ENCODE measurements around the gene R3HDM2. TPM values are rescaled to one million over a fixed set of nuclear protein-coding genes. Genes with fewer than 3 reads are reported as not detected.

Gene R3HDM2
- polyA plus RNA-seq, 1 donor from 2014 or later, result 11.1 TPM

DNA sequence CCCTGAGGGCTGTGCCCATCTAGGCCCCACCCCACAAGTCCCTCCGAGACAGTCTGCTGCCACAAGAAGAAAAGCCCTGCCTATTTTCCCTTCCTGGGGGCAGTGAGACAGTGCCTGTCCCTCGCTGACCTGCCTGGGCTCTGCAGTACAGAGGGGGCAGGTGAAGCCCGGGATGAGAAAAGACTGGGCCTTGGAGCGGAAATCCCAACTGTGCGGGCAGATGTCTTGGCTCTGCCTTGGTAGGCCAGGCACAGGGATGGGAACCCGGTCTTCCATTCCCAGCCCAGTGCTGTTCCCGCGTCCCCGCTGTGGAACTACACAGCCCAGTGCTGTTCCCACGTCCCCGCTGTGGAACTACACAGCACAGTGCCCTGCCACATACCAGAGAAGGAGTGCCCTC, 227.1 kb downstream of the R3HDM2 start:
- TF ChIP-seq POLR2AphosphoS5 (IDR thresholded peaks at IDR 0.05) (no peak), SMC3 (conservative IDR thresholded peaks at IDR 0.05; ENCODE audit: poor library complexity) (no peak), EP300 (conservative IDR thresholded peaks at IDR 0.05; ENCODE audit: poor library complexity, severe bottlenecking) (no peak), TAF1 (IDR thresholded peaks at IDR 0.05; ENCODE audit: low read depth) (no peak), MXI1 (conservative IDR thresholded peaks at IDR 0.05; ENCODE audit: poor library complexity, severe bottlenecking) (no peak), EZH2 (IDR thresholded peaks at IDR 0.05; ENCODE audit: borderline replicate concordance, insufficient read depth, low read length, poor library complexity, severe bottlenecking) (no peak), RAD21 (conservative IDR thresholded peaks at IDR 0.05) (no peak)
- TF ChIP-seq, protein P1, sequence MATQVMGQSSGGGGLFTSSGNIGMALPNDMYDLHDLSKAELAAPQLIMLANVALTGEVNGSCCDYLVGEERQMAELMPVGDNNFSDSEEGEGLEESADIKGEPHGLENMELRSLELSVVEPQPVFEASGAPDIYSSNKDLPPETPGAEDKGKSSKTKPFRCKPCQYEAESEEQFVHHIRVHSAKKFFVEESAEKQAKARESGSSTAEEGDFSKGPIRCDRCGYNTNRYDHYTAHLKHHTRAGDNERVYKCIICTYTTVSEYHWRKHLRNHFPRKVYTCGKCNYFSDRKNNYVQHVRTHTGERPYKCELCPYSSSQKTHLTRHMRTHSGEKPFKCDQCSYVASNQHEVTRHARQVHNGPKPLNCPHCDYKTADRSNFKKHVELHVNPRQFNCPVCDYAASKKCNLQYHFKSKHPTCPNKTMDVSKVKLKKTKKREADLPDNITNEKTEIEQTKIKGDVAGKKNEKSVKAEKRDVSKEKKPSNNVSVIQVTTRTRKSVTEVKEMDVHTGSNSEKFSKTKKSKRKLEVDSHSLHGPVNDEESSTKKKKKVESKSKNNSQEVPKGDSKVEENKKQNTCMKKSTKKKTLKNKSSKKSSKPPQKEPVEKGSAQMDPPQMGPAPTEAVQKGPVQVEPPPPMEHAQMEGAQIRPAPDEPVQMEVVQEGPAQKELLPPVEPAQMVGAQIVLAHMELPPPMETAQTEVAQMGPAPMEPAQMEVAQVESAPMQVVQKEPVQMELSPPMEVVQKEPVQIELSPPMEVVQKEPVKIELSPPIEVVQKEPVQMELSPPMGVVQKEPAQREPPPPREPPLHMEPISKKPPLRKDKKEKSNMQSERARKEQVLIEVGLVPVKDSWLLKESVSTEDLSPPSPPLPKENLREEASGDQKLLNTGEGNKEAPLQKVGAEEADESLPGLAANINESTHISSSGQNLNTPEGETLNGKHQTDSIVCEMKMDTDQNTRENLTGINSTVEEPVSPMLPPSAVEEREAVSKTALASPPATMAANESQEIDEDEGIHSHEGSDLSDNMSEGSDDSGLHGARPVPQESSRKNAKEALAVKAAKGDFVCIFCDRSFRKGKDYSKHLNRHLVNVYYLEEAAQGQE (IDR thresholded peaks at IDR 0.05; ENCODE audit: borderline replicate concordance), result no peak
- TF ChIP-seq, protein P2, sequence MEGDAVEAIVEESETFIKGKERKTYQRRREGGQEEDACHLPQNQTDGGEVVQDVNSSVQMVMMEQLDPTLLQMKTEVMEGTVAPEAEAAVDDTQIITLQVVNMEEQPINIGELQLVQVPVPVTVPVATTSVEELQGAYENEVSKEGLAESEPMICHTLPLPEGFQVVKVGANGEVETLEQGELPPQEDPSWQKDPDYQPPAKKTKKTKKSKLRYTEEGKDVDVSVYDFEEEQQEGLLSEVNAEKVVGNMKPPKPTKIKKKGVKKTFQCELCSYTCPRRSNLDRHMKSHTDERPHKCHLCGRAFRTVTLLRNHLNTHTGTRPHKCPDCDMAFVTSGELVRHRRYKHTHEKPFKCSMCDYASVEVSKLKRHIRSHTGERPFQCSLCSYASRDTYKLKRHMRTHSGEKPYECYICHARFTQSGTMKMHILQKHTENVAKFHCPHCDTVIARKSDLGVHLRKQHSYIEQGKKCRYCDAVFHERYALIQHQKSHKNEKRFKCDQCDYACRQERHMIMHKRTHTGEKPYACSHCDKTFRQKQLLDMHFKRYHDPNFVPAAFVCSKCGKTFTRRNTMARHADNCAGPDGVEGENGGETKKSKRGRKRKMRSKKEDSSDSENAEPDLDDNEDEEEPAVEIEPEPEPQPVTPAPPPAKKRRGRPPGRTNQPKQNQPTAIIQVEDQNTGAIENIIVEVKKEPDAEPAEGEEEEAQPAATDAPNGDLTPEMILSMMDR (IDR thresholded peaks at IDR 0.05; ENCODE audit: poor library complexity, severe bottlenecking), result no peak
- no peaks in the 10 kb centered on the region for H3K9me3 ChIP-seq (ENCODE audit: low read length)

More for the DNA sequence above, 227.1 kb downstream of the R3HDM2 start:
- no peaks in the 10 kb centered on the region for H3F3A ChIP-seq (ENCODE audit: insufficient read depth, low read length, poor library complexity, severe bottlenecking)
- H3K36me3 ChIP-seq (ENCODE audit: insufficient read depth, low read length), result peaks cover 8% of the 10 kb centered on the region
- no peaks in the 10 kb centered on the region for H3K9me2 ChIP-seq (ENCODE audit: insufficient read depth, low read length)
- H3K9ac ChIP-seq (ENCODE audit: low read length), result no peak overlapping the region
- no peaks in the 10 kb centered on the region for H3K79me2 ChIP-seq (replicated peaks; ENCODE audit: insufficient read depth, low read length)
- no peak overlapping the region for H3K27ac ChIP-seq (ENCODE audit: low read length)
- no peaks in the 10 kb centered on the region for H3K27me3 ChIP-seq (ENCODE audit: insufficient read depth, low read depth, low read length)
- no peak overlapping the region for H3K4me2 ChIP-seq (ENCODE audit: low read length)
- H3K4me3 ChIP-seq (ENCODE audit: low read length), result no peak overlapping the region
- H4K20me1 ChIP-seq (ENCODE audit: insufficient read depth), result no peaks in the 10 kb centered on the region
- H2AFZ ChIP-seq (ENCODE audit: low read depth, low read length), result no peak overlapping the region

Small RNA genes within 50 kb of the gene (small RNA-seq; reads per million reads assigned to genes)
- 0 reads per million in 3 experiments for gene RNU6-879P

Other genes with a start within 250 kb of the R3HDM2 start
- 0.53 TPM in 1 of 2 replicates, not detected in the other for gene NXPH4, start 214.2 kb downstream of the R3HDM2 start, polyA plus RNA-seq
- 38.2 and 42.2 TPM in 2 replicates for gene SHMT2, start 201.3 kb downstream of the R3HDM2 start, polyA plus RNA-seq
- gene STAC3, start 179.9 kb downstream of the R3HDM2 start, polyA plus RNA-seq, result 1.3 and 2.9 TPM in 2 replicates
- not detected in 2 replicates for gene INHBC, start 3.7 kb upstream of the R3HDM2 start, polyA plus RNA-seq
- 0.30 and 2.3 TPM in 2 replicates for gene INHBE, start 24.3 kb upstream of the R3HDM2 start, polyA plus RNA-seq
- 4.2 TPM in 1 of 2 replicates, not detected in the other for gene GLI1, start 28.7 kb upstream of the R3HDM2 start, polyA plus RNA-seq
- not detected in 2 replicates for gene ARHGAP9, start 48.8 kb upstream of the R3HDM2 start, polyA plus RNA-seq
- gene MARS1, start 57.0 kb upstream of the R3HDM2 start, polyA plus RNA-seq, result 312 and 321 TPM in 2 replicates
- gene DDIT3, start 89.5 kb upstream of the R3HDM2 start, polyA plus RNA-seq, result 24.0 and 25.8 TPM in 2 replicates
- 2.1 and 6.2 TPM in 2 replicates for gene MBD6, start 91.8 kb upstream of the R3HDM2 start, polyA plus RNA-seq
- gene DCTN2, start 116.1 kb upstream of the R3HDM2 start, polyA plus RNA-seq, result 351 and 369 TPM in 2 replicates
- 58.8 and 67.5 TPM in 2 replicates for gene KIF5A, start 119.0 kb upstream of the R3HDM2 start, polyA plus RNA-seq
- 22.1 and 31.0 TPM in 2 replicates for gene PIP4K2C, start 160.1 kb upstream of the R3HDM2 start, polyA plus RNA-seq
- gene DTX3, start 173.8 kb upstream of the R3HDM2 start, polyA plus RNA-seq, result 141 and 163 TPM in 2 replicates
- gene ARHGEF25, start 180.4 kb upstream of the R3HDM2 start, polyA plus RNA-seq, result 12.9 and 18.8 TPM in 2 replicates
- gene B4GALNT1, start 202.2 kb upstream of the R3HDM2 start, polyA plus RNA-seq, result 99.9 and 152 TPM in 2 replicates

Measured in neural cell (in vitro differentiated cells).